22Rv1 (cell line): Measurements from ENCODE around the gene PHYH.

Experiments
- ZFX ChIP-seq: fragments of 450-650 bp; IDR thresholded peaks from 2 replicates; pipeline ENCODE4 v1.6.1; 2017; ENCODE audit warnings: antibody characterized with exemption, borderline replicate concordance
- TF ChIP-seq, protein P1 (sequence below): fragments of 450-650 bp; IDR thresholded peaks from 2 replicates; pipeline ENCODE4 v1.5.1; 2017; ENCODE audit warnings: mild to moderate bottlenecking

- TF ChIP-seq, protein P1, sequence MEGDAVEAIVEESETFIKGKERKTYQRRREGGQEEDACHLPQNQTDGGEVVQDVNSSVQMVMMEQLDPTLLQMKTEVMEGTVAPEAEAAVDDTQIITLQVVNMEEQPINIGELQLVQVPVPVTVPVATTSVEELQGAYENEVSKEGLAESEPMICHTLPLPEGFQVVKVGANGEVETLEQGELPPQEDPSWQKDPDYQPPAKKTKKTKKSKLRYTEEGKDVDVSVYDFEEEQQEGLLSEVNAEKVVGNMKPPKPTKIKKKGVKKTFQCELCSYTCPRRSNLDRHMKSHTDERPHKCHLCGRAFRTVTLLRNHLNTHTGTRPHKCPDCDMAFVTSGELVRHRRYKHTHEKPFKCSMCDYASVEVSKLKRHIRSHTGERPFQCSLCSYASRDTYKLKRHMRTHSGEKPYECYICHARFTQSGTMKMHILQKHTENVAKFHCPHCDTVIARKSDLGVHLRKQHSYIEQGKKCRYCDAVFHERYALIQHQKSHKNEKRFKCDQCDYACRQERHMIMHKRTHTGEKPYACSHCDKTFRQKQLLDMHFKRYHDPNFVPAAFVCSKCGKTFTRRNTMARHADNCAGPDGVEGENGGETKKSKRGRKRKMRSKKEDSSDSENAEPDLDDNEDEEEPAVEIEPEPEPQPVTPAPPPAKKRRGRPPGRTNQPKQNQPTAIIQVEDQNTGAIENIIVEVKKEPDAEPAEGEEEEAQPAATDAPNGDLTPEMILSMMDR = no peak
- TF ChIP-seq ZFX = no peak
Measured at GRCh38 chr10:13322615-13323148, 22.8 kb upstream of the PHYH start.
